GM12878 (cell line): ENCODE results near the gene PLD4. TPM values are rescaled to one million over a fixed set of nuclear protein-coding genes. Genes with fewer than 3 reads are reported as not detected.

ENCODE experiments used
- ATAC-seq: fragments of 200-7000 bp; cut with Tn5 transposase; 3 replicates; pipeline ENCODE4 v1.9.1; 2020; ENCODE audit warnings: mild to moderate bottlenecking, moderate library complexity
- BruUV-seq: library from RNA; stranded (reverse); fragments of 400-500 nt; replicated peaks from 2 replicates; lab custom pipeline; 2021; lab: Mats Ljungman, UMichigan
- CTCF ChIA-PET: fragments of 300-600 bp; sonication (Branson Sonifier 250); formaldehyde crosslinking; extraction: SDS; loops from one replicate; lab custom pipeline; 2021; ENCODE audit warnings: inconsistent platforms; lab: Yijun Ruan, JAX
- POLR2A ChIA-PET: fragments of 350-600 bp; formaldehyde crosslinking; extraction: SDS; loops from one replicate; lab custom pipeline; 2021; ENCODE audit warnings: inconsistent platforms; lab: Charles Lee
- RAD21 ChIA-PET: fragments of 300-600 bp; sonication (Branson Sonifier 250); formaldehyde crosslinking; loops from one replicate; lab custom pipeline; 2023; ENCODE audit warnings: antibody characterized with exemption; ENCODE audit not compliant: unreplicated experiment; lab: Charles Lee
- SMC1A ChIA-PET: fragments of 300-600 bp; sonication (Branson Sonifier 250); formaldehyde crosslinking; loops from one replicate; lab custom pipeline; 2023; ENCODE audit not compliant: unreplicated experiment, uncharacterized antibody; lab: Charles Lee
- DNase-seq: peaks from one replicate; pipeline ENCODE4 v3.0.0-alpha.2; 2011; ENCODE audit warnings: low read depth, low spot score
- FAIRE-seq: peaks from 3 replicates; lab custom pipeline; 2011; peaks lifted over from hg19 to GRCh38; lab: Jason Lieb, UNC
- H2AFZ ChIP-seq: 2 replicates; pipeline ENCODE4 v1.6.0; 2011; ENCODE audit warnings: low read depth, low read length, control low read depth; ENCODE audit not compliant: control insufficient read depth
- H3K27ac ChIP-seq: 2 replicates; pipeline ENCODE4 v1.5.1; 2011; ENCODE audit warnings: control low read depth; ENCODE audit not compliant: control insufficient read depth, insufficient read depth
- H3K27me3 ChIP-seq, 2 experiments: replicated peaks in 1 of 2; 2 replicates each; pipeline versions ENCODE4 v1.6.0 to v1.6.1; 2011; ENCODE audit warnings: low read length in 1 of 2; ENCODE audit not compliant: control insufficient read depth in 2 of 2, insufficient read depth in 2 of 2
- H3K36me3 ChIP-seq, 2 experiments: 2 replicates each; pipeline ENCODE4 v1.5.1; 2011; ENCODE audit warnings: low read length in 1 of 2; ENCODE audit not compliant: control insufficient read depth in 2 of 2, insufficient read depth in 2 of 2
- H3K4me1 ChIP-seq: 2 replicates; pipeline ENCODE4 v1.6.1; 2011; ENCODE audit warnings: mild to moderate bottlenecking, low read length, moderate library complexity, mixed read lengths; ENCODE audit not compliant: control insufficient read depth, insufficient read depth
- H3K4me2 ChIP-seq: 2 replicates; pipeline ENCODE4 v1.6.0; 2011; ENCODE audit warnings: control low read depth; ENCODE audit not compliant: control insufficient read depth, insufficient read depth
- H3K4me3 ChIP-seq: fragments of 200-600 bp; sonication (generic); 2 replicates; pipeline ENCODE4 v1.5.1; 2016
- H3K79me2 ChIP-seq: 2 replicates; pipeline ENCODE4 v1.6.0; 2011; ENCODE audit warnings: low read length; ENCODE audit not compliant: control insufficient read depth, insufficient read depth
- H3K9ac ChIP-seq: 2 replicates; pipeline ENCODE4 v1.8.0; 2011; ENCODE audit warnings: low read length, control low read depth, mixed read lengths; ENCODE audit not compliant: control insufficient read depth, insufficient read depth
- H3K9me3 ChIP-seq: replicated peaks from 3 replicates; pipeline ENCODE4 v1.5.1; 2011; ENCODE audit warnings: mild to moderate bottlenecking, low read length; ENCODE audit not compliant: control insufficient read depth, insufficient read depth
- H4K20me1 ChIP-seq: 2 replicates; pipeline ENCODE4 v1.6.0; 2011; ENCODE audit not compliant: control insufficient read depth, insufficient read depth
- CBX3 ChIP-seq: fragments of 200-600 bp; sonication (generic); IDR thresholded peaks from 2 replicates; pipeline ENCODE4 v1.6.1; 2016; ENCODE audit warnings: low read depth, borderline replicate concordance
- TAF1 ChIP-seq: IDR thresholded peaks from 2 replicates; pipeline ENCODE4 v1.6.1; 2011; ENCODE audit warnings: mild to moderate bottlenecking, low read depth, low read length, borderline replicate concordance
- YY1 ChIP-seq: IDR thresholded peaks from 2 replicates; pipeline ENCODE4 v1.6.1; 2011; ENCODE audit warnings: low read depth, mild to moderate bottlenecking, low read length
- ZBED1 ChIP-seq: IDR thresholded peaks from 2 replicates; pipeline ENCODE4 v1.6.1; 2016; ENCODE audit warnings: borderline replicate concordance
- WGBS: methylation state at CpG from one replicate; pipeline ENCODE4 v1.1.6; 2016; ENCODE audit warnings: low lambda C conversion rate; ENCODE audit not compliant: insufficient replicate concordance, insufficient coverage; ENCODE audit errors: missing lambda C conversion rate; 5-methylcytosine and 5-hydroxymethylcytosine counted together
- in situ Hi-C: fragments of 300-500 bp; cut with MboI; formaldehyde crosslinking; loops from 9 replicates; pipeline ENCODE4 v1.14.3; 2018; ENCODE audit warnings: mixed read lengths
- intact Hi-C: fragments of 100-400 bp; cut with micrococcal nuclease; formaldehyde crosslinking; loops from one replicate; pipeline ENCODE4 v1.14.2; 2022; ENCODE audit not compliant: unreplicated experiment
- polyA plus RNA-seq, 11 experiments: library from polyadenylated mRNA; depleted of rRNA in 4 of 11; unstranded in 6 of 11; stranded (reverse) in 5 of 11; fragments of >200 nt; fragmentation: Nextera tagmentation in 4 of 11; fragmentation: Illumina TruSeq in 1 of 11; extraction: Ambion mirVana in 4 of 11; extraction: Trizol in 1 of 11; gene quantifications; 1 replicate in 1 of 11; 2 replicates in 10 of 11; pipeline versions ENCODE4 v1.2.1 to v1.2.3, GENCODE V29; 2011 to 2016; ENCODE audit warnings: inconsistent platforms in 2 of 11, missing spikeins in 2 of 11, low read depth in 1 of 11
- total RNA-seq, 4 experiments: library from RNA; depleted of rRNA in 3 of 4; stranded (reverse); fragments of >200 nt in 3 of 4; fragmentation: Illumina TruSeq in 1 of 4; extraction: Trizol in 1 of 4; gene quantifications; 2 replicates each; pipeline versions ENCODE4 v1.2.1 to v1.2.3, GENCODE V29; 2013 to 2021
- TF ChIP-seq, protein P1 (sequence below): fragments of 450-650 bp; conservative IDR thresholded peaks from 2 replicates; pipeline ENCODE4 v1.6.1; 2017; ENCODE audit warnings: mild to moderate bottlenecking, moderate library complexity

Gene PLD4
- total and polyA plus RNA-seq, 10 of the 15 experiments (the other 5 are each of a cell fraction or from before 2014, with no cell fraction given) = 0.20 to 57.7 (median 9.9) TPM

DNA sequence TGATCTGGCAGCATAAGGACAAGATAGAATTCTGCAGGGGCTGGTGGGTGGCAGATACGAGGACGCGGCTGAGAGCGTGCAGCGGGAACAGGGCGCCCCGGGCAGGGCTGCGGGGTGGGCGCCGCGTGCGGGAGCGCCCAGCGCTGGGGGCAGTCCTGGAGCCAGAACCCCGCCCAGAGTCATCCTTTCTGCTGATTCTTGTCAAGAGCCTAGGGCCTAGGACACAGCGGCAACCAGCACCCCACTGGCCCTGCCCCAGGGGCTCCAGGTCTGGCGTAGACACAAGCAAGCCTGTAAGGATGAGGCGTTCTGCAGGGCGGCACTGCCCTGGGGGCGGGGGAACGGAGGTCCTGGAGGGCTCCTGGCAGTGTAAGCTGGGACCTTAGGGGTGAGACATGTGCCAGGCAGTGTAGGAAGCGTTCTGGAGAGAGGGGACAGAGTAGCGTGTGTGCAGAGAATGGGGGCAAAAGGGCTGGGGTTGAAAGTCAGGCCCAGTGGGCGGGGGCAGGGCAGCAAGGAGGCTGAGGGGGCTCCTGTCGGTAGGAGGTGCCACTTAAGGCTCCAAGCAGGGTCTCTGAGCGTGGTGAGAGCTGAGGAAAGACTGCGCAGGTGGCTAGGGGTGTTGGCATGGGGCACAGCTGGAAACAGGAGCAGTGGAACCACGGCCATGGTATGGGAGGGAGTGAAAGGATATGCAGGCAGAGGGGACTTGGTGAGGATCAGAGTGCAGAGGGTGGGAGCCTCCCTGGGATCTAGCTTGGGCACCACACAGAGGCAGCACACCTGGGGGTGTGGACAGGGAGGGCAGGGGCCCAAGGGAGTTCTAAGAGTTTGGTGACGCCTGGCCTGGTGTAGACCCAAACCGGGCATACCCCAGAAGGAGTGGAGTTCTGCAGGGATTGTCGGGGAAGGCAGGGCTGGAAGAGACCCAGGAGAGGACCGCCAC is 54.3 kb downstream of the PLD4 start:
- FAIRE-seq (no peak), ATAC-seq (no peak), DNase-seq (no peak)
- Histone ChIP-seq H2AFZ (no peak overlapping the region), H3K27ac (no peak overlapping the region), H3K9me3 (no peaks in the 10 kb centered on the region), H4K20me1 (no peaks in the 10 kb centered on the region), H3K4me3 (no peak overlapping the region), H3K4me2 (no peak overlapping the region), H3K27me3 (peaks cover 7 to 10% of the 10 kb centered on the region in 2 experiments), H3K36me3 (no peaks in the 10 kb centered on the region), H3K79me2 (no peaks in the 10 kb centered on the region), H3K4me1 (no peaks in the 10 kb centered on the region; the same call in 1 of the 2 replicates), H3K9ac (no peak overlapping the region)
- TF ChIP-seq CBX3 = no peak
- no peak for TF ChIP-seq TAF1
- no peak for TF ChIP-seq ZBED1
- TF ChIP-seq YY1 = no peak
- TF ChIP-seq, protein P1, sequence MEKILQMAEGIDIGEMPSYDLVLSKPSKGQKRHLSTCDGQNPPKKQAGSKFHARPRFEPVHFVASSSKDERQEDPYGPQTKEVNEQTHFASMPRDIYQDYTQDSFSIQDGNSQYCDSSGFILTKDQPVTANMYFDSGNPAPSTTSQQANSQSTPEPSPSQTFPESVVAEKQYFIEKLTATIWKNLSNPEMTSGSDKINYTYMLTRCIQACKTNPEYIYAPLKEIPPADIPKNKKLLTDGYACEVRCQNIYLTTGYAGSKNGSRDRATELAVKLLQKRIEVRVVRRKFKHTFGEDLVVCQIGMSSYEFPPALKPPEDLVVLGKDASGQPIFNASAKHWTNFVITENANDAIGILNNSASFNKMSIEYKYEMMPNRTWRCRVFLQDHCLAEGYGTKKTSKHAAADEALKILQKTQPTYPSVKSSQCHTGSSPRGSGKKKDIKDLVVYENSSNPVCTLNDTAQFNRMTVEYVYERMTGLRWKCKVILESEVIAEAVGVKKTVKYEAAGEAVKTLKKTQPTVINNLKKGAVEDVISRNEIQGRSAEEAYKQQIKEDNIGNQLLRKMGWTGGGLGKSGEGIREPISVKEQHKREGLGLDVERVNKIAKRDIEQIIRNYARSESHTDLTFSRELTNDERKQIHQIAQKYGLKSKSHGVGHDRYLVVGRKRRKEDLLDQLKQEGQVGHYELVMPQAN = no peak
- ChIA-PET POLR2A (no interaction called here), RAD21 (no interaction called here), SMC1A (no interaction called here), CTCF (no interaction called here)
- no TSS peak for BruUV-seq
- intact Hi-C loops = loop anchor here (10.0 kb wide), 1 partner anchor 84 kb away; no protein-coding TSS in a partner anchor
- 37% methylated on average over 17 of the region's 32 CpGs for WGBS
- in situ Hi-C loops = no loop called here
